Loucy (cell line): Measurements from ENCODE around the gene SLC39A11.

Experiments used
- H2AFZ ChIP-seq: fragments of 200-600 bp; sonication (generic); 2 replicates; pipeline ENCODE4 v1.6.0; 2016; ENCODE audit warnings: antibody characterized with exemption, mild to moderate bottlenecking, low read length, moderate library complexity
- H3F3A ChIP-seq: fragments of 200-600 bp; 2 replicates; pipeline ENCODE4 v1.6.0; 2016; ENCODE audit warnings: antibody characterized with exemption, low read depth, mild to moderate bottlenecking
- H3K27me3 ChIP-seq: fragments of 200-600 bp; sonication (generic); 2 replicates; pipeline ENCODE4 v1.6.1; 2014; ENCODE audit warnings: low read length, mild to moderate bottlenecking; ENCODE audit not compliant: insufficient read depth, poor library complexity, severe bottlenecking
- H3K36me3 ChIP-seq: fragments of 200-600 bp; sonication (generic); 2 replicates; pipeline ENCODE4 v1.6.1; 2016; ENCODE audit warnings: low read length; ENCODE audit not compliant: insufficient read depth
- H3K4me1 ChIP-seq: fragments of 200-600 bp; sonication (generic); 2 replicates; pipeline ENCODE4 v1.5.1; 2014; ENCODE audit warnings: low read length, mild to moderate bottlenecking; ENCODE audit not compliant: insufficient read depth, poor library complexity, severe bottlenecking
- H3K4me2 ChIP-seq: fragments of 200-600 bp; sonication (generic); 2 replicates; pipeline ENCODE4 v1.6.0; 2014; ENCODE audit warnings: antibody characterized with exemption, low read length, low read depth, mild to moderate bottlenecking; ENCODE audit not compliant: poor library complexity, severe bottlenecking
- H3K4me3 ChIP-seq: fragments of 200-600 bp; sonication (generic); 2 replicates; pipeline ENCODE4 v1.5.1; 2014; ENCODE audit warnings: low read length, mild to moderate bottlenecking, mixed read lengths; ENCODE audit not compliant: poor library complexity, severe bottlenecking
- H3K79me2 ChIP-seq: fragments of 200-600 bp; sonication (generic); 2 replicates; pipeline ENCODE4 v1.6.1; 2014; ENCODE audit warnings: low read length; ENCODE audit not compliant: insufficient read depth
- H3K9ac ChIP-seq: fragments of 200-600 bp; sonication (generic); 2 replicates; pipeline ENCODE4 v1.6.0; 2014; ENCODE audit warnings: mild to moderate bottlenecking, low read depth, low read length, moderate library complexity; ENCODE audit not compliant: poor library complexity, severe bottlenecking
- H3K9me2 ChIP-seq: fragments of 200-600 bp; sonication (generic); replicated peaks from 2 replicates; pipeline ENCODE4 v1.6.1; 2016; ENCODE audit warnings: low read depth, low read length, mixed read lengths
- H3K9me3 ChIP-seq: fragments of 200-600 bp; sonication (generic); 2 replicates; pipeline ENCODE4 v1.6.1; 2014; ENCODE audit warnings: mild to moderate bottlenecking, antibody characterized with exemption, low read length, low read depth; ENCODE audit not compliant: insufficient read depth
- H4K20me1 ChIP-seq: fragments of 200-600 bp; sonication (generic); 2 replicates; pipeline ENCODE4 v1.6.0; 2014; ENCODE audit warnings: antibody characterized with exemption, low read length, mild to moderate bottlenecking; ENCODE audit not compliant: insufficient read depth, poor library complexity, severe bottlenecking
- EZH2phosphoT487 ChIP-seq: fragments of 200-600 bp; IDR thresholded peaks from 2 replicates; pipeline ENCODE4 v1.6.1; 2018; ENCODE audit warnings: antibody characterized with exemption, mild to moderate bottlenecking, moderate library complexity, borderline replicate concordance
- TF ChIP-seq, protein P1 (sequence below): fragments of 200-600 bp; sonication (generic); conservative IDR thresholded peaks from 2 replicates; pipeline ENCODE4 v1.5.1; 2014; ENCODE audit warnings: mild to moderate bottlenecking, antibody characterized with exemption, low read length

The SLC39A11 gene

DNA sequence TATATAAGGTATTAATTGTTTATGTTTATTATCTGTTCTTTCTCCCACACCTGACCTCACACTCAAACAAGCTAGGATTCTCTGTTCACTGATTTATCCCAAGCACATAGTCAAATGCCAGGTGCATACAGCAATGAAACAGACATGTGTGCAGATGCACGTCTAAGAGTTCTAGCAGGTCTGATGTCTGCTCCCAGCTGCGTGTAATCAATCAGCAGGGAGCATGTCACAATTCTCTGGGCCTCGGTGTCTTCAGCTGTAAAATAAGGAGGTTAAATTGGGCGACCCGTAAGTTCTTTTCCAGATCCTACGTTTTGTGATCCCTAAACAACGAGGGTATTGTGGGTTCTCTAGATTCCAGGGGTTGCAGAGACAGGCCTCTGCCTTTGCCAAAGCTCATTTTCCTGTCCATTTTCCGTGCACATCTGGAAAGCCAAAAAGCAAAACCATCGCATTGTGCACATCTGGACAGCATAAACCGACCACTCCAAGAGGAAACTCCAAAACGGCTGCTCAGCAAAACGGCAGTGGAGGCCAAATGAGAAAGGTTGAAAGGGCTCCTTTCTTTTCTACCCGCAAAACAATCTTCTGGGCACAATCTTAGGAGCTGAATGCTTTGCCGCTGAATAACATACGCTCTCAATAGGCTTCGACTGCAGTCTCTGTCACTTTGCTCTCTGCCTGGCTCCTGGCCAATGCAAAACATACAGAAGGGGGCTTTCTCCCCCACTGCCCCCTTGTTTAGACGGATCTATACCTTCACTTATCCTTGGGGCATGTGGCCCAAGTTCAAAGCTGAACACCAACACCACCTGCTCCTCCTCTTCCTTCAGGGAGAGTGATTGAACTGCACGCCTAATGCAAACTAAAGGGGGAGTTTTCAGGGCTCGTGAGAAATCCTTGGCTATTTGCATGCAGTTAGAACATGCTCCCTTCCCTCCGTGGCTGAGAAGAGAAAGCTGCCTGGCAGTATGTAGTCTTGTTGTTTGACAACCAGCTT, 426.3 kb downstream of the SLC39A11 start:
- H3K9me3 ChIP-seq = no peaks in the 10 kb centered on the region
- H3K79me2 ChIP-seq = no peaks in the 10 kb centered on the region
- H3K9ac ChIP-seq = no peak overlapping the region
- no peak overlapping the region for H2AFZ ChIP-seq
- no peaks in the 10 kb centered on the region for H3K27me3 ChIP-seq
- H3K4me1 ChIP-seq = no peaks in the 10 kb centered on the region
- no peak overlapping the region for H3K4me3 ChIP-seq
- TF ChIP-seq, protein P1, sequence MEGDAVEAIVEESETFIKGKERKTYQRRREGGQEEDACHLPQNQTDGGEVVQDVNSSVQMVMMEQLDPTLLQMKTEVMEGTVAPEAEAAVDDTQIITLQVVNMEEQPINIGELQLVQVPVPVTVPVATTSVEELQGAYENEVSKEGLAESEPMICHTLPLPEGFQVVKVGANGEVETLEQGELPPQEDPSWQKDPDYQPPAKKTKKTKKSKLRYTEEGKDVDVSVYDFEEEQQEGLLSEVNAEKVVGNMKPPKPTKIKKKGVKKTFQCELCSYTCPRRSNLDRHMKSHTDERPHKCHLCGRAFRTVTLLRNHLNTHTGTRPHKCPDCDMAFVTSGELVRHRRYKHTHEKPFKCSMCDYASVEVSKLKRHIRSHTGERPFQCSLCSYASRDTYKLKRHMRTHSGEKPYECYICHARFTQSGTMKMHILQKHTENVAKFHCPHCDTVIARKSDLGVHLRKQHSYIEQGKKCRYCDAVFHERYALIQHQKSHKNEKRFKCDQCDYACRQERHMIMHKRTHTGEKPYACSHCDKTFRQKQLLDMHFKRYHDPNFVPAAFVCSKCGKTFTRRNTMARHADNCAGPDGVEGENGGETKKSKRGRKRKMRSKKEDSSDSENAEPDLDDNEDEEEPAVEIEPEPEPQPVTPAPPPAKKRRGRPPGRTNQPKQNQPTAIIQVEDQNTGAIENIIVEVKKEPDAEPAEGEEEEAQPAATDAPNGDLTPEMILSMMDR = no peak
- no peak for TF ChIP-seq EZH2phosphoT487
- no peaks in the 10 kb centered on the region for H4K20me1 ChIP-seq
- no peak overlapping the region for H3K4me2 ChIP-seq
- H3F3A ChIP-seq = no peaks in the 10 kb centered on the region
- H3K9me2 ChIP-seq = no peaks in the 10 kb centered on the region
- no peaks in the 10 kb centered on the region for H3K36me3 ChIP-seq

DNA sequence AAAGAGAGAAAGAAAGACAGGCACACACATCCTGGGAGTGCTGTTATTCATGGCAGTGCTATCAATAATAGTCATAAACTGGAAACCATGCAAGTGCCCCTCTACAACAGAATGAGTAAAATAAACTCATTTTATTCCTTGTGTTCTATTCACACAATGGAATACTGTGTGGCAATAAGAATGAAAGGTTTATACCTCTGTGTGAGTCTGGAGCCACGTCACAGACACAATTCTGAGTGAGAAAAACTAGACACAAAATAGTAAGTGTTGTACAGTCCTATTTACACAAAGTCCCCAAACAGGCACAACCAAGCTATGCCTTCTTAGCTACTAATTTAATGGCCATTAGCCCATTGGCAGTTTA, 429.7 kb downstream of the SLC39A11 start:
- H3K4me2 ChIP-seq = no peak overlapping the region
- H4K20me1 ChIP-seq = no peaks in the 10 kb centered on the region
- no peaks in the 10 kb centered on the region for H3K9me3 ChIP-seq
- H3K27me3 ChIP-seq = no peaks in the 10 kb centered on the region
- no peaks in the 10 kb centered on the region for H3K36me3 ChIP-seq
- H3K4me1 ChIP-seq = no peaks in the 10 kb centered on the region
- TF ChIP-seq, protein P1 = no peak
- no peak for TF ChIP-seq EZH2phosphoT487
- H3K9ac ChIP-seq = no peak overlapping the region
- no peak overlapping the region for H3K4me3 ChIP-seq
- no peaks in the 10 kb centered on the region for H3K79me2 ChIP-seq
- no peak overlapping the region for H2AFZ ChIP-seq
- H3K9me2 ChIP-seq = no peaks in the 10 kb centered on the region
- H3F3A ChIP-seq = no peaks in the 10 kb centered on the region

DNA sequence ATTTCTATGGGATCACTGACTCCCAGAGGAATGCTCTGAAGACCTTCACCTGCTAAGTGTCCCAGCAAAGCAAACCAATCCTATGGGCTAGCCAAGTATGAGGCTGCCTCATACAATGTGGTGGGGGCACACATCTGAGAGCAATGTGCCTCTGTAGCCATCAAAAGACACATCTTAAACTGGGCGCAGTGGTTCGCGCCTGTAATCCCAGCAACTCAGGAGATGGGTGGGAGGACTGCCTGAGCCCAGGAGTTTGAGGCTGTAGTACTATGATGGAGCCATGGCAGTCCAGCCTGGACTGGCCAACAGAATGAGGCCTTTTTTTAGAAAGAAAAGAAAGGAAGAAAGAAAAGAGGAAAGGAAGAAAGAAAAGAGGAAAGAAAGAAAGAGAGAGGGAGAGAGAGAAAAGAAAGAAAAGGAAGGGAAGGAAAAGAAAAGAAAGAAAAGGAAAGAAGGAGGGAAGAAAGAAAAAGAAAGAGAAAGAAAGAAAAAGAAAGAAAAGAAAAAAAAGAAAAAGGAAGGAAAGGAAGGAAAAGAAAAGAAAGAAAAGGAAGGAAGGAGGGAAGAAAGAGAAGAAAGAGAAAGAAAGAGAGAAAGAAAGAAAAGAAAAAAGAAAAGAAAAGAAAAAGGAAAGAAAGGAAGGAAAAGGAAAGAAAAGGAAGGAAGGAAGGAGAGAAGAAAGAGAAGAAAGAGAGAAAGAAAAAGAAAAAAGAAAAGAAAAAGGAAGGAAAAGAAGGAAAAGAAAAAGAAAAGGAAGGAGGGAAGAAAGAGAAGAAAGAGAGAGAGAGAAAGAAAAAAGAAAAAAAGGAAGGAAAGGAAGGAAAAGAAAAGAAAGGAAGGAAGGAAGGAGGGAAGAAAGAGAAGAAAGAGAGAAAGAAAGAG, 430.3 kb downstream of the SLC39A11 start:
- H3K9me2 ChIP-seq = no peaks in the 10 kb centered on the region
- TF ChIP-seq EZH2phosphoT487 = no peak
- TF ChIP-seq, protein P1 = no peak
- H3K4me1 ChIP-seq = no peaks in the 10 kb centered on the region
- no peaks in the 10 kb centered on the region for H3K79me2 ChIP-seq
- H4K20me1 ChIP-seq = no peaks in the 10 kb centered on the region
- no peaks in the 10 kb centered on the region for H3K27me3 ChIP-seq
- H3K4me2 ChIP-seq = no peak overlapping the region
- no peaks in the 10 kb centered on the region for H3K36me3 ChIP-seq
- no peaks in the 10 kb centered on the region for H3K9me3 ChIP-seq
- no peak overlapping the region for H2AFZ ChIP-seq
- H3K4me3 ChIP-seq = no peak overlapping the region
- no peak overlapping the region for H3K9ac ChIP-seq
- no peaks in the 10 kb centered on the region for H3F3A ChIP-seq
